NCI-H2227 (cell line): Measurements from ENCODE around the gene MAPKAPK3.
"Not testable (repeated sequence)": the region's sequence is repeated elsewhere in the genome, so short reads cannot be mapped to it uniquely, and the experiment has no call there.

Experiments
- DNase-seq: peaks from one replicate; lab custom pipeline; 2025; ENCODE audit not compliant: unreplicated experiment; lab: John Stamatoyannopoulos, UW

MAPKAPK3 gene

GRCh38 chr3:50687916-50688315 is 71.0 kb downstream of the MAPKAPK3 start:
- no peak for DNase-seq

GRCh38 chr3:50688602-50689001 is 71.7 kb downstream of the MAPKAPK3 start:
- not testable (repeated sequence) for DNase-seq

GRCh38 chr3:50689558-50689957 is 72.6 kb downstream of the MAPKAPK3 start:
- no peak for DNase-seq

GRCh38 chr3:50695031-50695430 is 78.1 kb downstream of the MAPKAPK3 start:
- no peak for DNase-seq

GRCh38 chr3:50696276-50696675 is 79.3 kb downstream of the MAPKAPK3 start:
- DNase-seq: no peak

- no peak for DNase-seq
Observed at GRCh38 chr3:50698269-50698668, 81.3 kb downstream of the MAPKAPK3 start.
